ENCODE results near the gene CCDC34. TPM values are rescaled to one million over a fixed set of nuclear protein-coding genes. Genes with fewer than 3 reads are reported as not detected.

Gene CCDC34
- total RNA-seq, 2 experiments from 2014 or later, result 26.8 to 28.5 TPM

DNA sequence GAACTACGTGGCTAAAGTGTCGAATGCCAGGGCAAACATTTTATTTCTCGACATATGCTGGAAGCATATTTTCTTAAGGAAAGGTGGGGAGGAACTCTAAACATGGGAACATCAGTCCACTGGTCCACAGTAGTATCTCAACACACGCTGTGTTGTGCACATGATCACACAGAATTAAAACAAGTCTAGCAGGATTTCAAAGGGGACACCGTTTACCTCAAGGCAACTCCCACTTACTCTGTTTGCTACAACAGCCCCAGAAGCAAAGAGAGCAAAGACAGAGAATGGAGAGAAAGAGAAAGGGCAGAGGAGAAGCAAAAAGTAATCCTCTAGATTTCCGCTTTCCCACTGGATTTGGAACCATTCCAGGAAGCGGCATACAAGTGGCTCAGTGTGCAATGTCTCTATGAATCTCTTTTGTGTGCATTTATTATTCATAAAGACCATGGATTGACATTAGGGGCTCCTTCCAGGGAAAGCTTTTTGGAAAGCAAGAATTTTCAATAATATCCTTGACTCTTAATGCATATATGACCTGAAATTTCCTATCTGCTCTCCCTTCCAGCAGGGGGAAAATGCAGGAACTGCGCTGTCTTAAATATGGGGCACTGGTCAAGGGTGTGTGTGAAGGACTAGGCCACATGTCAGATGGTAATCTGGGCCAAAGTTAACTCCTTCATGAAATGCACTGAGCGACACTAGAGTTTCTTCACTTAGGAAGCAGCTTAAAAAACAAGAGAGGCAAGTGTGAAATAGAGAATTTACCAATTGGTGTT, 34.8 kb upstream of the CCDC34 start:
- Mint-ChIP-seq H3K4me1 (ENCODE audit: low read depth) (no peaks in the 10 kb centered on the region), H3K4me3 (no peak overlapping the region), H3K27ac (no peak overlapping the region), H3K9me3 (no peaks in the 10 kb centered on the region), H3K27me3 (peaks cover 5% of the 10 kb centered on the region), H3K36me3 (ENCODE audit: low read depth) (no peaks in the 10 kb centered on the region)
- CTCF ChIA-PET, result no interaction called here
- TF ChIP-seq, protein P1, sequence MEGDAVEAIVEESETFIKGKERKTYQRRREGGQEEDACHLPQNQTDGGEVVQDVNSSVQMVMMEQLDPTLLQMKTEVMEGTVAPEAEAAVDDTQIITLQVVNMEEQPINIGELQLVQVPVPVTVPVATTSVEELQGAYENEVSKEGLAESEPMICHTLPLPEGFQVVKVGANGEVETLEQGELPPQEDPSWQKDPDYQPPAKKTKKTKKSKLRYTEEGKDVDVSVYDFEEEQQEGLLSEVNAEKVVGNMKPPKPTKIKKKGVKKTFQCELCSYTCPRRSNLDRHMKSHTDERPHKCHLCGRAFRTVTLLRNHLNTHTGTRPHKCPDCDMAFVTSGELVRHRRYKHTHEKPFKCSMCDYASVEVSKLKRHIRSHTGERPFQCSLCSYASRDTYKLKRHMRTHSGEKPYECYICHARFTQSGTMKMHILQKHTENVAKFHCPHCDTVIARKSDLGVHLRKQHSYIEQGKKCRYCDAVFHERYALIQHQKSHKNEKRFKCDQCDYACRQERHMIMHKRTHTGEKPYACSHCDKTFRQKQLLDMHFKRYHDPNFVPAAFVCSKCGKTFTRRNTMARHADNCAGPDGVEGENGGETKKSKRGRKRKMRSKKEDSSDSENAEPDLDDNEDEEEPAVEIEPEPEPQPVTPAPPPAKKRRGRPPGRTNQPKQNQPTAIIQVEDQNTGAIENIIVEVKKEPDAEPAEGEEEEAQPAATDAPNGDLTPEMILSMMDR (IDR thresholded peaks at IDR 0.05), result no peak
- POLR2A ChIA-PET, result no interaction called here
- ATAC-seq, result no peak
- intact Hi-C loops (cut with micrococcal nuclease), result no loop called here
- DNase-seq, result no peak

DNA sequence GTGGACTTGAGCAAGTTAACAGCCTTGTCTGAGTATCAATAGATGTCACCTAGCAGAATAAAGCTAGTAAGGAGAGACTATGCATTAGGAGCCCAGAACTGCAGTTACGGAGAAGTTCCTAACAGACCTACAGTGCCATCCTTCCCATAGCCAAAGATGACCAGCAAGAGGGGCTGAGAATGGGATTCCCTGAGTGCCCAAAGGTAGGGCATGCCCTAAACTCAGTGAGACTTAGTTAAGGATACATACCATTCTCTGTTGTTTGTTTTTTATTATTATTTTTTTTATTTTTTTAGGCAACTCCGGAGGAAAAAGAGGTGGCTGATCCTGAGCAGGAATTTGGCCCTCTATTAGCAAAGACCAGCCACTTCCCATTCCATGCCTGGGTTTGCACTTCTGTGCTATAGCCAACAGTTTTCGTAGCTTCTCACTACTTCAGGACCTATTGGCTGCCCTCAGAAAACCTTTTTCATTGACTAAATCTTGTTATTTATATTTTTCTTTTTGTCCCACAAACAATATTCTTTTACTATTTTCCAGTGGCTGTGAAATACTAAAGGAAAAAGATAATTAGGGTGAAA, 33.3 kb upstream of the CCDC34 start:
- no peak for DNase-seq
- TF ChIP-seq, protein P1 (IDR thresholded peaks at IDR 0.05), result no peak
- Mint-ChIP-seq H3K9me3 (no peaks in the 10 kb centered on the region), H3K27ac (no peak overlapping the region), H3K4me1 (ENCODE audit: low read depth) (no peaks in the 10 kb centered on the region), H3K27me3 (peaks cover 5% of the 10 kb centered on the region), H3K36me3 (ENCODE audit: low read depth) (no peaks in the 10 kb centered on the region), H3K4me3 (no peak overlapping the region)
- intact Hi-C loops (cut with micrococcal nuclease), result no loop called here
- ChIA-PET POLR2A (no interaction called here), CTCF (no interaction called here)
- no peak for ATAC-seq

DNA sequence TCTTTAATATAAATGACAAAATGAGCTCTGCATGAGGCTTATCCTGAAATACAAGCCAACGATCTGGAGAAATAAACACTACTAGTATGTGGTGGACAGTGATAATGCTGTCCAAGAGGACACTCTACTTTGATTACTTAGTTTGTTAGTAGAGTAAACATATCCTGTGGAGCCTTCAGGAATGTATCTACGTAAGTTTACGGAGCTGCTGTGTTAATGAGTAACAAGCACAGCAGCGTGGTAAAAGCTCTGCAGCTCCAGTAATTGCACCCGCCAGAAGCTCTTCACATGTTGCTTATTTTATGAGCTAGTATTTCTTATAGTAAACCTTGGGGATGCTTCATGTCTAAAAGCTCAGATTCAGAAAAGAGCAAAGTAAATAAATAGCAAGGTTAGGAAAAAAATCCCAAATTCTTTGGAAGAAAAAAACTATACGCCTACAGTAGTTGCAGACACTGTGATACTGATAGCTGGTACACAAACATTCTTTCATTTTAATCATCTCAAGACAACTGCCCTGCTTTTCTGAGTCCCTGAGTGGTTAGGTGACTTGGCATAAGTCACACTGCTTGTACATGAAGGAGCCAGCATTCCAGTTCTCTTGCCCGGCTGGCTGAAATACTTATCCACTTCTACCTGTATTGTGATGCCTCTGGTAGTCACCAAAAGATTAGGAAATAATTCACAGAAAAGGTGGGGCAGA, 32.7 kb upstream of the CCDC34 start:
- CTCF ChIA-PET, result interaction anchor here (1.4 to 1.6 kb wide), 2 partner anchors 9 to 102 kb away, joined by 3 to 4 read pairs; no protein-coding TSS in a partner anchor
- peaks cover 5% of the 10 kb centered on the region for H3K27me3 Mint-ChIP-seq
- TF ChIP-seq, protein P1 (IDR thresholded peaks at IDR 0.05), result no peak

DNA sequence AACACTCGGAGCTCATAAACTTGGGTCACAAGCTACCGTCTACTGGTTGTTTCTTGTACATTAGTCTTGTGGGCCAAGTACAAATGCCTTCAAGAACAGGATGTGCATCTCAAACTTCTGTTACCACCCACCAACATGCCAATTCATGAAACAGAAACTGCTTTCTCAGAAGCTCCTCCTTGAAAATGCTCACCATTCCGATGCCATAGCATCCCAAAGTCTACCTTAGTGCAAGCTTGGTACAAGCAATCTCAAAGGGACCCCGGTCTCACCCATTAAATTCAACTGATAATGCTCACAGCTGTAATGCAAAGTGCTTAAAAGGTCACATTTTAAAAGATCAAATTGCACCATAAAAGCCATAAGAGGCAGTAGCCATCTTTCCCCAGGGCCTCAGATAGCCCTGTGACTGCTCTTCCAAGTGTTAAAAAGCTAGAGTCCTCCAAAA, 31.8 kb upstream of the CCDC34 start:
- TF ChIP-seq, protein P1 (IDR thresholded peaks at IDR 0.05), result no peak
- Mint-ChIP-seq H3K9me3 (no peaks in the 10 kb centered on the region), H3K4me1 (ENCODE audit: low read depth) (no peaks in the 10 kb centered on the region), H3K27ac (no peak overlapping the region), H3K4me3 (no peak overlapping the region), H3K27me3 (peaks cover 5% of the 10 kb centered on the region), H3K36me3 (ENCODE audit: low read depth) (no peaks in the 10 kb centered on the region)
- ChIA-PET POLR2A (no interaction called here), CTCF (interaction anchor here (1.4 to 1.6 kb wide), 2 partner anchors 10 to 103 kb away, joined by 3 to 4 read pairs; no protein-coding TSS in a partner anchor)
- DNase-seq, result no peak
- intact Hi-C loops (cut with micrococcal nuclease), result no loop called here
- ATAC-seq, result no peak

More for the DNA sequence above, 32.7 kb upstream of the CCDC34 start:
- intact Hi-C loops (cut with micrococcal nuclease), result no loop called here
- POLR2A ChIA-PET, result no interaction called here
- Mint-ChIP-seq H3K9me3 (no peaks in the 10 kb centered on the region), H3K27ac (no peak overlapping the region), H3K36me3 (ENCODE audit: low read depth) (no peaks in the 10 kb centered on the region), H3K4me1 (ENCODE audit: low read depth) (no peaks in the 10 kb centered on the region), H3K4me3 (no peak overlapping the region)
- no peak for ATAC-seq
- no peak for DNase-seq
